Activated CD4-positive, alpha-beta T cell treated with anti-CD3 and anti-CD28 coated beads, Interleukin-2, amount 50 U/mL, for 4 hours (primary cell): ENCODE results near the gene DDRGK1.

Experiments used
- DNase-seq, 2 experiments: peaks; one replicate each; pipeline ENCODE4 v3.0.0-alpha.2; 2020

The DDRGK1 gene

GRCh38 chr20:3204124-3204794 lies at the start of gene DDRGK1:
Gene DDRGK1, minus strand, starts transcription at chr20:3204682. Its CDS starts 55 bp downstream, at chr20:3204627.
- DNase-seq = peak; percentile 87 to 89

DNA sequence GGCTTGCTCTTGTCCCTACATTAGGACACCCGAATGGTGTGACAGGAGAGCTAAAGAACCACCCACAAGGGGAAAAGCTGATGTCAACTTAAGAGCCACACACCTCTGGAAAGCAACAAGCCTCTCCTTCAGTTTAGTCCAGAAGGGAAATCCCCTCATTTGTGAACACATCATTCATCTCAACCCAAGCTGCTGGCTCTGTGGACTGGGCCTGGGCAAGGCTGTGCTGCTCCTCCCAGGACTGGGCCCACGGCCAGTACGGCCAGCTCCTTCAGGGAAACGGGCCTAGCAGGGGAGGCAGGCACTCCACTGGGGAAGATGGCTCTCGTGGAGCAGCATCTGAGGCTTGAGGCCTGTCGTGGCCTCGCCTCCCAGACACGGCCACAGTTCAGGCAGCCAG lies 47.3 kb upstream of the DDRGK1 start:
- no peak for DNase-seq

GRCh38 chr20:3250091-3250504 lies 45.6 kb upstream of the DDRGK1 start:
- no peak for DNase-seq

- no peak for DNase-seq
Measured at GRCh38 chr20:3248993-3249347, 44.5 kb upstream of the DDRGK1 start.

GRCh38 chr20:3248167-3248992 lies 43.9 kb upstream of the DDRGK1 start:
- no peak for DNase-seq

GRCh38 chr20:3247638-3248037 lies 43.2 kb upstream of the DDRGK1 start:
- DNase-seq = no peak

GRCh38 chr20:3246682-3247081 lies 42.2 kb upstream of the DDRGK1 start:
- no peak for DNase-seq

- no peak for DNase-seq
Measured at GRCh38 chr20:3245711-3246110, 41.2 kb upstream of the DDRGK1 start.

DNA sequence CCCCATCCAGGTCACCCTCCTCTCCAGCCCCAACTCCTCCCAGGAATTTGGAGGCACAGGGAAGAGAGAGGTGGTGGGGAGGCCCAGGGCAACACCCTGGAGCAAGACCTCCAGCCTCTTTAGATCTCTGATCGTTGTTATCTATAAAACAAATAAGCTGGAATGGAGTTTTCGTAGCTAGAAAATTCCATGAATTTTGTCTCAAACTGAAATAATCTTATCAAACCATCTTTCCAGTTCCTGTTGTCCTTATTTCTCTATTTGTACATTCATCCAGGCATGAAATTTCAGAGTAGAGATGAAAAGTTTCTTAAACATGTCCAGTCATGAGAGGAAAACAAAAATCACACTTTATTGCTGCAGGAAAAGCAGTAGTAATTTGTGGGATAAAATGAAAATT lies 40.7 kb upstream of the DDRGK1 start:
- no peak for DNase-seq

DNA sequence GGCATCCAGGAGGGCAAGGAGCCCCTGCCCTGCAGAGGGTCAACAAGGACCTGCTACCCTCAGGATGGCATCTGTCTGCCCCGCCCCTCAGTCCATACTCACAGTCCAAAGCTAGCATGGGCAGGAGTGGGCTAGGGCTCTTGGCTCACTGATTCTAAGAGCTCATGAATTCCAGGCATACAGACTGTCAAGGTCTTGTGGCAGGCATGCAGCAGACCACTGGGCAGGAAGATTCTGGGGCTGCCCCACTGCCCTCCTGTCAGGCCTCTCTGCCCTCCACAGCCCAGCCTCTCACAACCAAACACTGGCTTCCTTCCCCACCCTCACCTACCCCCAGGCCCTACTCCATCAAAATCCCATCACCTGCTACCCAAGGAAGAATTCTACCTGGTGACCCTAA lies 40.1 kb upstream of the DDRGK1 start:
- DNase-seq = no peak

DNA sequence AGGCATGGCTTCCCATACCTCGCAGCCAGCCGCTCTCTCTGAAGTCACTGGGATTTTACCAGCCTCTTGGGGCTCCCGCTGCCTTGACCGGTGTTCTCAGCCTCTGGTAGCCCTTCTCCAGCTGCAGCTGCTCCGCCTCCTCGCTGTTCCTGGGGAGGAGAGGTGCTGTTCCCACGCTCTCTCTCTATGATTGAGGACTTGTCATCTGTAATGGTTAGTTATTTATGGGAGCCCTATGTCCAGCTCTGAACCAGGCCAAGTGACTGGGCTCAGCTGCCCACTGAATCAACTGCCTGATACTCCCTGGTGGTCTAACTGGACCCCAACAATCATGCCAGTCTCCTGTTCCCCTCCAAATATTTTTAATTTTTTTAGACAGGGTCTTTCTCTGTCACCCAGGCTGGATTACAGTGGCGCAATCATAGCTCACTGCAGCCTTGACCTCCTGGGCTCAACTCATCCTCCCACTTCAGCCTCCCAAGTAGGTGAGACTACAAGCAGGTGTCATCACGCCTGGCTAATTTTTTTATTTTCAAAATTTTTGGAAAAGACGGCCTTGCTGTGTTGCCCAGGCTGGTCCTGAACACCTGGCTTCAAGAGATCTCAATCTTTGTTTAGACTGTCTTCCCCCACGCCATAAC lies 39.4 kb upstream of the DDRGK1 start:
- DNase-seq = no peak

DNA sequence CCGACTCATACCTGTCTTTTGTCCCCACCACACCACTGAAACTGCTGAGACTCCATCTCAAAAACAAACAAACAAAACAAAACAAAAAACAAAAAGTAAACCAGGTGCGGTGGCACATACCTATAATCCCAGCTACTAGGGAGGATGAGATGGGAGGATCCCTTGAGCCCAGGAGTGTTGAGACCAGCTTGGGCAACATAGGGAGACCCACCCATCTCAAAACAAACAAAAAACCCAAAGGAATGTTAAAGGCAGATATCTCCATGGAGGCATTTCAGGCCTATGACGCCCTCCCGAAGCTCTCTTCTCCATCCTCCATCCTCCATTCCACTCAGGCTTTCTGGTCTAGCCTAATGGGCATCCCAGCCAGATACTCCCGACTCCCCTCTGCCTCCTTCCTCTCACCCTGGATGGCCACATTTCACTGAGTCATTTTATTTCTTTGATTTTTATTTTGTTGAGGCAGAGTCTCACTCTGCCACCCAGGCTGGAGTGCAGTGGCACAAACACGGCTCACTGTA lies 37.8 kb upstream of the DDRGK1 start:
- no peak for DNase-seq

GRCh38 chr20:3240776-3241363 lies 36.4 kb upstream of the DDRGK1 start:
- no peak for DNase-seq

- DNase-seq = no peak
Measured at GRCh38 chr20:3239867-3240775, 35.6 kb upstream of the DDRGK1 start.

DNA sequence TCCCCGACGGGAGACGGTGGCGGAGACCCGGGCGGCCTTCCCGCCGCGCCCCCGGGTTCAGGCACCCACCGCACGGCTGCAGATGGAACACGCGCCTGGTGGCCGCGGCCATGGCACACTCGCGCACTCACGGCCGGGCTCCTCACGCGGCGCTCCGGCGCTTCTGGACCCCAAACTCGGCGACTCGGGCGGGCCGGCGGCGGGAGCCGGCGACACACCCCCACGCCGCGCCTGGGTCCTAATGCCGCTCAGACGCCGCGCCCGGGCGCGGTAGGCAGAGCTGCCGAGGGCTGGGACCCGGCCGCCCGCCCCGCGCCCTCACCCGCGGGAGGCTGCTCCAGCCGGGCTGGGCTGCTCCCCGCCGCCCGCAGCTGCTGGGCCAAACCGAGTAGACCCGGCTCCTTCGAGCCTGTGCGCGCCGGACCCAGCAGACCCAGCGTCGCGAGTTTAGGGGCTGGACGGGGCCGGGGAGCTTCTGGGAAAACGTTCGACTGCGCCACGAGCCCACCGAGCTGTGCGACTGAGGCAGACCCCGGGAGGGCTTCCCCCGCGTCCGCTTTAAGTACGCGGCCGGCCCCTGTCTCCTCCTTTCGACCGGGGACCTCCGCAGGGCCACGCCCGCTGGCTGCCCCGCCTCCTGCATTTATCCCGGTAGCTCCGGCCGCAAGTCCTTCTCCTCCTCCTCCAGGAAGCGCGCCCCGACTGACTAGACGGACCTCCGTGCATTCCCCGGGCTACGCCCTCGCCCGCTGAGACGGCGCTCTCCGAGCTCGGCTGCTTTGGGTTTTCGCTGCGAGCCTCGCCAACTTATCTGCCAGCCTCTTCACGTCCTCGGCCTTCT lies 34.8 kb upstream of the DDRGK1 start, which contains the start of gene SLC4A11:
Gene SLC4A11 (minus strand): TSS at position 165 of the 841 bp plus-strand sequence. CDS start 53 bp downstream, at position 112.
- DNase-seq = peak in 1 of 2 experiments; percentile 19

- peak; percentile 35 to 44 for DNase-seq
Measured at GRCh38 chr20:3238616-3239025, 34.1 kb upstream of the DDRGK1 start.

DNA sequence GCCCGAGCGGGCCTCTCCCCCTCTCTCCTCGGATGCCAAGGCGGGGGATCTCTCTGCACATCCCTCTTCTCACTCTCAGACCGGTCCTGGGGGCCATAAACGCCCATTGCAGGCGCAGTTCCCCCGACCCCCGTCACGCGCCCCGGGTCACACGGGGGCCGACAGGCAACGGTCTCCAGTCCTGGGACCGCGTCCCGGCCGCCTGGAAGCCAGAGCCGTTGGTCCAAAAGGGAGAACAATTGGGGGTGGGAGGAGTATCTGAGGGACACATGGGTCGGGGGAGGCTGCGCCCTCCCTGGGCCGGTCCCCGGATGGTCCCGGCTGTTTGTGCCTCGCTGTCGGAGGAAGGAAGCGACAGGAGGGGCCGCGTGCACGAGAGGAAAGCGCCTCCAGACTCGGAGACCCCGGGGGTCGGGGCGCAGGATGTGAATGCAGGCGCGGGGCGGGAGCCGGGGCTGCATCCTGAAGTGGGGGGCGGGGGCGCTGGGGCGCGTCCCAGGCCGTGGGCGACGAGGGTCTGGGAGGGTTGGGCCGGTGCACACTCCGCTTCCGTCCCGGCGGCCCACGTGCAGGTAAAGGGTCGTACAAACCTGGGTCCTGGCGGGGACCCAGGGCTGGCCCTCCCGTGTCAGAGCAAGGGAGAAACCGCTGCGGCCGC lies 33.6 kb upstream of the DDRGK1 start:
- DNase-seq = no peak

- DNase-seq = no peak
Measured at GRCh38 chr20:3237011-3237957, 32.8 kb upstream of the DDRGK1 start.

DNA sequence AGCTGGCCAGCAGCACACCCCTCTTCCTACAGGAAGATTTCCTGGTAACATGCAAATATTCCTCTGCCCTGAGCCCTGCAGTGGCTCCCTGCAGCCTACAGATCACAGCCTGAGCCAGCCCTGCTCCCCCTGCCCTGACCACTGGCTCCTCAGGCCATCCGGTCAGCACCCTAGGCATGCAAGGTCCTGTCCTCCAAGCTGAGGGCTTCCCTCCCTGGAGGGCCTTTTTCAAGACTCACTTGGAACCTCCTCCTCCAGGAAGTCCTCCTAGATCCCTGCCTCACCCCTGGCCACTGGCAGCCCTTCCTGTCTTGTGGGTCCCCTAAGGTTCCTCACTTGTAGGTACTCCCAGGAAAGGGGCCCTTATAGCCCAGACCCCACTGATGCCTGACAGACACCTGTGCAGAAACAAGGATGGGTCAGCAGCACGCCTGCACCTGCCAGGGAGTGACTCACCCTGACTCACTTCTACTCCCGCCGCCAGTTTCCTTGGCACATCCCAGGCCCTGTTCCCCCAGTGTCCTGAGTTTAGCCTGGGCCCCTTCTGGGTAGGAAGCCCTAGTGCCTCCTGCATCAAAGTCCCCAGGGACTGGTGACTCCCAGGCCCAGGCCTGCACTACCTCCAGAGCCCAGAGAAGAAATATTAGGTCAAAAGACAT lies 31.3 kb upstream of the DDRGK1 start:
- DNase-seq = no peak
